ENCODE measurements around the gene ACTMAP.

ACTMAP gene

DNA sequence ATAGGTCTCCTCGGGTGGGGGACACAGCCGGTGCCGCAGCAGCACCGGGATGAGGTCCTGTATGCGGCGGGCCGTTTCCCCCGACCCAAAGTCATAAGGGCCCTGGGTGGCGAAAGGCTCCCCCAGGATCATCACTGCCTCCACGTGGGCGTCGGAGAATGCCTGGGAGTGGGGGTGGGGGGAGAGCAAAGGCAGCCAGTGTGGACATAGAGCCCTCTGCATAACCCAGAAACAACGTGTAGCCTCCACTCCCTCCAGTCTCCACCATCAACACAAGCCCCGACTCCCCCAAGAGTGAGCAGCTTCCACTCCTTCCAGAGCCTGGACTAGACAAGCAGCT is 58.1 kb downstream of the ACTMAP start:
- no peak for DNase-seq

DNA sequence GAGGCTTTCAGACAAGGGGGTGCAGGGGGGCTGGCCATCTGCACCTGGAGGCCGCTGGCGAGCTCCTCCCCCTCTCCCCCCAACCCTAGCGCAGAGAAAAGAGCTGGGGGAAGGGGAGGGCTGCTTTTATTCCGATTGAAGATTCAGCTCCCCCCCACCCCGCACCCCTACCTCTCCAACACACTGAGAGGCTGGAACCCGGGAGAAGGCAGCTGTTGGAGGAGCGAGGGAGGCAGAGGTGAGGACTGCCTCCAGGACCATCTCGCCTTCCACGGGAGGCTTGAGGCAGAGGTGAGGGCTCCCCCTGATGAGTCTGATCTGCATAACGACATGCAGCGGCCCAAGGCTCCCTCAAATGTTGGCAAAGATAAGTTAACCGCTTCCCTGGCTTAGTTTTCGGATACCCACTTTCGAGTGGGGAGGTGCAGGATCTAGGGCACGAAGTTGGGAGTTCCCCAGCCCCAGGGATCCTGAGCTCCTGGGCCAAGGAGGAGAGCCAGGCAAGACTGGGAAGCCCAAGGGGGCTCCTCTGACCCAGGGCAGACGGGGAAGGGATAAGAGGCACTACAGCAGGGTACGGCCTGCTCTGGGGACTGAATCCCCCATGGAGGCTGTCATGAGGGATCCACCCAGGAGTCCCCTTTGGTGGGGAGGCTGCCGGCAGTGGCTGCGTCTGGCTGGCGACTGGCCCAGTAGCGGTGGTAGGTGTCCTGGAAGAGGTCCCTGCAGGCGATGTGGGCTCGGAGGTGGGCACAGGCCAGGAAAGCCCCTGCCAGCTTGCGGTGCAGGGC is 58.7 kb downstream of the ACTMAP start:
- no peak for DNase-seq

Data from NCI-H2029 (cell line).